ENCODE results near the gene ZNF474.

GRCh38 chr5:122169350-122170103, 40.2 kb downstream of the ZNF474 start:
- no peak for TF ChIP-seq CTCF (IDR thresholded peaks at IDR 0.05; ENCODE audit: insufficient read depth, low read length, poor library complexity, severe bottlenecking)
- no peak for TF ChIP-seq EZH2phosphoT487 (conservative IDR thresholded peaks at IDR 0.05; ENCODE audit: low read length)
